ENCODE data around the gene CLCN4. TPM values are rescaled to one million over a fixed set of nuclear protein-coding genes. Genes with fewer than 3 reads are reported as not detected.

CLCN4 gene
- polyA plus RNA-seq, 12 donors: 6.5 to 17.5 (median 14.1) TPM; not detected in 1

DNA sequence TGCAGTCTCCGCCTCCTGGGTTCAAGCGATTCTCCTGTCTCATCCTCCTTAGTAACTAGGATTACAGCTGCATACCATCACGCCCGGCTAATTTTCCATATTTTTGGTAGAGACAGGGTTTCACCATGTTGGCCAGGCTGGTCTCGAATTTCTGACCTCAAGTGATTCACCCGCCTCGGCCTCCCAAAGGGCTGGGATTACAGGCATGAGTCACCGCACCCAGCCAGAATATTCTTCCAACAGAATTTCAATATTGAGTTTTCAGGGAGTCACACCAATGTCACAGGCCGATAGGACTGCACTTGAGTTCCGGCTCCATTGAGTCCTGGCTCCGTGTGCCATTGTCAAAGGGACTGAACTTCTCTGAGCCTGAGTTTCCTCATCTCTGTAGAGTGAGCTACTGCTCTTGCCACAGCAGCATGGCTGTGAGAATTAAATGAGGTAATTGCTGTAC, 82.9 kb downstream of the CLCN4 start:
- DNase-seq: no peak

DNA sequence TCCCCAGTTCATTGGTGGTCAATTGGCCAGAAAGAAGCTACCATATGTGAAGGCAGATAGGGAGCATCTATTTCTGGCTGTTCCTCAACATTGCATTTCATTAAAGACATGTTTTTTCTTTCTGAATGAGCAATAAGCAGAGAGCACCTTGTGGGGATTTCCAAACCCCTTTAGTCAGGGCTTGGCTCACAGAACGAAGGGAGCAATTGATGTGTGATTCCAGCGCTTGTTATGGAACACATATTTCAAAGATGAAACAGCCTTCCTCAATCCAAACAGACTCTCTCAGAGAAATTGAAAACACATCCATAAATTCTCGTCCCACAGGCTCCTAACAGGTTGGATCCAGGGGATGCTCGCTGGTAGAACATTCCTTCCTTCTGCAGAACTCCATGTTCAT, 84.1 kb downstream of the CLCN4 start:
- DNase-seq: peak; percentile 53

DNA sequence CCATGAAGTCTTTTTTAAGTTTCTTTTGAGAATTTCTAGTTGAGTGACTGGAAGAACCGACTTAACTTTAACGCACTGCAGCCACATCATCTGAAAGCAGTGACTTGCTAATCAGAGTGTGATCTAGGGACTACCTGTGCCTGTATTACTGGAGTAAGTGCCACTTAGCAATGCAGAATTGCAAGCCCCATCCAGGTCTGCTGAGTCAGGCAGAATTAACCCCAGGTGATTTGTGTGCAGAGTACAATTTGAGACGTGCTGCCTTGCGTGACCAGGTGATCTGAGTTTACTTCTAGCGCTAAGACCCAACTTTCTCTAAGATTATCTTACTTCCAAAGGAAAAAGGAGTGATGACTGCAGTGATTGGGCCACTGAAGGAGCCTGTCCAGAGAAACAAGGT, 85.3 kb downstream of the CLCN4 start:
- DNase-seq: no peak

DNA sequence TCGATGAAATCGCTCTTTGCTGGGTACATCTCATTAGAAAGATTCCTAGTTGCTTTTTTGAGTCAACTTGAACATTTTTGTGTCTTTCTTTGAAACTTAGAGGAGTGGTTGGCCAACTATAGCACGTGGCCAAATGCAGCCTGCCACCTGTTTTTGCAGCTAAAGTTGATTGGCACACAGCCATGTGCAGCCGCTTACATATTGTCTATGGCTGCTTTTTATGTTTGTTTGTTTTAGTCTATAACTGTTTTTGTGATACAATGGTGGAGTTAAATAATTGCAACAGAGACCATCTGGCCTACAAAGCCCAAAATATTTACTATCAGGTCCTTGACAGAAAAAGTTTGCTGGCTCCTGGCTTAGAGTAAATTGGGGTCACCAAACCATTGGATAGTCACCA, 86.3 kb downstream of the CLCN4 start:
- no peak for DNase-seq

DNA sequence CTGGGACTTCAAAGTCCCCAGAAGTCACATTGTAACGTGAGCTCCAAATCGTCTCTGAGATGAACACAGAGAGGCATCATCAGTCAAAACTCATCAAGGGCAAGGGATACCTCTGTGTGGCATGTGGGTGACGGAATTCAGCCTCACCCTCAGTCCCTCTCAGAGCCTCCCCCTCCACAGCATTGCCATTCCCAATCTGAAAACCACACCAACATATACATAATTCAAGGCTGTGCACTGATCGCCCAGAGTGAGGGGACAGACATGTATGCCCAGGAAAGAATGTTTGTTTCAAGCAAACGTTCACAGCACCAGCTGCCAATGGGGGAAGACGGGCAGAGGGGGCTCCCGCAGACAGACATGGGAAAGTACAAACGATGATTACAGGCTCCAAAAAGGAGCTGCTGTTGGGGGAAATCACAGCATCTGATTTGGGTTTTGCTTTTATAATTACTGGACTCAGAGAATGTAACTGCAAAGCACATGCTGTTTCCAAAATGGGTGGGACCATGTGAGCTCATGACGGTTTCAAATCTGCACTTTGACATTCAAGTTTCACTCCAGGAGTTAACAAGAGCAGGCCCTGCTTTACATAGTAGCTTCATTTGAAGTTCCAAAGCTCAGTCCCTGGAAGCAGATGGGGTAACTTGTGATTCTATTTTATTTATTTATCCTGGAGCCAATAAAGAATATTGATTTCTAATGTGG, 88.3 kb downstream of the CLCN4 start:
- DNase-seq: no peak

DNA sequence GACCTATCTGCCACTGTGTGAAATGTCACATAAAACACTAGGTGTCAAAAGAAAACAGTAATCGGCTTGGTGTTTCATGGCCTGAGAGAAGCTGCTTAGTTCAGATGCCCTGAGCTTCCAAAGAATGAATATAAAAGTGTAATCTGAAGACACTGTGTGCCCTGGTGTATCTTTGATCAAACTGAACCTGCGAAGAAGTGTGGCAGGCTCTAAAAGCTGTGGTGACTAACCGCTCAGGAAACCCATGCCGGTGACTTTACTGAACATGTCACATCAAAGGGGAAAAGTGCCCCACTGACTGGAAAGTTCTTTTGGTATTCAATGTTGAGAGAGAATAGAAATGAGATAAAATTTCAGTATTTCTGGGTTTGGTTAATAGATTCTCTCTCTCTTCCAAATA, 89.1 kb downstream of the CLCN4 start:
- DNase-seq: no peak

DNA sequence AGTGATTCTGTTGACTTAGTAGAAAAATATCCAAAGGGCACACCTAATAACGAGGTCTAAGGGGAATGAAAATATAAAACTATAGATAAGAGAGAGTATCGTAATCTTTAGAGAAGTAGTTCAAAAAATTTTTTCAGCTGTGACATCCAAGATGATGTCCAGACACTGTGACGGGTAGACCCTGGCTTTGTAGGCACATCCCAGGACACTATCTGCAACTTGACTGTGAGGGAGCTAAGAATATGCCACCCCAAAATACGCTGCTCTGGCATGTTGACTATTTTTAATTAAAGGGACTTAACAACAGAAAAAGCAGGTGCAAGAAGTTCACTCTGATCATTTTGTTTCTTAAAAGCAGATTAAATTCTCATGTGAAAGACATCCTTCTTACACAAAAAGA, 89.5 kb downstream of the CLCN4 start:
- no peak for DNase-seq

DNA sequence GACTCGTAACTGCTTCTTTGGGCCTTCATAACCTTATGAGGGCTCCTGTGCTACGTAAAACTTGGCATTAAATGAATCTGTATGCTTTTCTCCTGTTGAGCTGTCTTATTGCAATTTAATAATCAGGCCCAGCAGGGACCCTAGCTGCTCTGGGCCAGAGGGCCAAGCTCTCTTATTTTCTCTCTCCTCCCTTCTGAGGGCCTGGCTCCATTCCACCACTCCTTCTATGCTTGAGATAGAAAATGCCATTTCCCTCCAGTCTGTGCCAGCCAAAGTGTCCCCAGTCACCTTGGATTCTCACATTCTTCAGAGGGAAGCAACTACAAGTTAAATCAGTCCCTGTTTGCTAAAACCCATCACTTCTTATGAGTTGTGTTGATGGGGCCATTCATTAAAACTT, 90.1 kb downstream of the CLCN4 start:
- no peak for DNase-seq

DNA sequence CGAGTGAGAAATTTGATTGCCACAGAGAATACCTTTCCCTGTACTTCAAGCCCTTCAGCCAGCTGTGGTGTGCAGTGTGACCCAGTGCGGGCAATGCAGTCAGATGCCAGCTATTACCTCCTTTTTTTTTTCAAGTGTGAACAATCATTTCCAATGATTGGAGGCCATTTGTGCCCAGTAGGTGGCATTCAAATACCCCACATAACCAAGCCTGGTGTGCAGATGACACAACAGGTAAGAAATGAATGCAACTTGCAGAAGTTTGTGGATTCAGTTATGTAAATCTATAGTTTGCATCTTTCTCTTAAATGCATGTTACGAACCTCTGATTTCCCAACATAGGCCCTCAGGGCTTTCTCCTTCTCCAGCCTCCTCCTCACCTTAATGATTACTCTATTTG, 98.0 kb downstream of the CLCN4 start:
- no peak for DNase-seq

DNA sequence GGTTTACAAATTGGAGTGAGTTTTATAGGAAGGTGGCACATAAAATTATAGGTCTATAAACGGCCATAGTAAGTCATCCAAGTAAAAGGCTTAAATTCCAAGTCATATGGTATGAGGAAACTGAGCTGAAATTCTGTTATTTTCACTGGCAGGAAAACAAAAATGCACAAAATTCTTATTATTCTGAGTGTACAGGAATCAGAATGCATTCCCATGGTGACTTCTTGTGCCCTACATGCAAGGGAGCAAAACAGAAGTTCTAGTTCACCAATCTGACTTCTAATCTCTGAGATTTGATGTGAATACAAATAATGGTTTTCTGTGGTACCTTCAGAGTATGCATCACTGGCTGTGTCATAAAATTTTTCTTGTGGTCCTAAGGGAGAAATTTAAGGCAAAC, 102.9 kb downstream of the CLCN4 start:
- no peak for DNase-seq

DNA sequence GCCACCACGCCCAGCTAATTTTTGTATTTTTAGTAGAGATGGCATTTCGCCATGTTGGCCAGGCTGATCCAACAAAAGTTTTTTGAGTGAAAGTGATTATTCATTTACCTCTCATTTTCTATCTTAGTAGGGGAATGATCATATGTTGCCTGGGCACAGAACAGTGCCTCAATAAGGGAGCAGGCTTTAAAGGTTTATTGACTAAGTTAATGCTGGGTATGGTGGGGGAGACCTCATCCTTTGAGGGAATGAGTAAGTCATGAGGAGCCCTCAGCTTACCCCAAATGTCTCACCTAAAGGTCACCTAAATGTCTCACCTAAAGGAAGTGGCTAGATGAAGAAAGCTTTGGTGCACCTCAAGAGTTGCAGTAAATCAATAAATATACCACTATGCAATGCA, 109.0 kb downstream of the CLCN4 start:
- DNase-seq: no peak

DNA sequence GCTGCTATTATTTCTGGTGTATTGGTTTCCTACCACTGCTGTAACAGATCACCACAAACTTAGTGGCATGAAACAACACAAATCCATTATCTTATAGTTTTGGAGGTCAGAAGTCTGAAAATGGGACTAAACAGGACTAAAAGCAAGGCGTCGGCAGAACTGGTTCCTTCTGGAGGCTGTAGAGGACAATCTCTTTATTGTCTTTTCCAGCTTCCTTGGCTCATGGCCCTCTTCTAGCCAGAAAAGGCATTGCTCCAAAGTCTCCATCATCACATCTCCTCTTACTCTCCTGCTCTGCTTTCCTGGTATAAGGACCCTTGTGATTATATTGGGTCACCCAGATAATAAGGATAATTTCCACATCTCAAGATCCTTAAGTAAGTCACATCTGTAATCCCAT, 121.9 kb downstream of the CLCN4 start:
- DNase-seq: no peak

DNA sequence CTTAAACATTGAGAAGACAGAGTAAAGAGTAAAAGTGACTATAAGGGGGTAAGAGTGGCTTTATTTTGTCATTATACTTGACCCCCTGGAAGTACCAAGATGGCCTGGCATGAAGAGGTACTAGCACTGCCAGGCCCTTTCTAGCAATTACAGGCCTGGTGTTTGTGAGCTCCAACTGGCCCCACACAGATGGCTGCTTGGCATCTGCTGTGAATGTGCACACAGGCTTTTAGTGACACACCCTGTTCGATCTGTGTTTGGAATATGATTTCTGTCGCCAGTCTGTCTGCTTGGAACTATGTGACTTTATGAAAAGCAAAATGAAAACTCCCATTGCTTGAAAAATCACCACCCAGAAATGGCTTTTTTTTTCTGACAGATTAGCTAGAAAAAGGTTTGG, 123.3 kb downstream of the CLCN4 start:
- DNase-seq: no peak

DNA sequence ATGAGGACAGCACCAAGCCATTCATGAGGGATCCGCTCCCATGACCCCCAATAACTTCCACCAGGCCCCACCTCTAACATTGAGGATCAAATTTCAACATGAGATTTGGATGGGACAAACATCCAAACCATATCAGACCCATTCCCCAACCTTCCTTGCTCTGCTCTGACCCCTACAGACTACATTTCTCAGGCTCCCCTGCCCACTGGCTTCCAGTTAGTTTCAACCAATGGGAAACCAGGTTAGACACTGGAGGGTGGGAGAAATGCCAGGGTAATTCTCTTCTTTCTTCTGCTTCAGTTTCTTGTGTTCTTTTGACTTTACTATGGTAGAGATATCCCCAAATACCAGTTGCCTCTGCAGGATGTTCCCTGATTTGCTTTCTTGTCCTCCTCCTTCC, 125.7 kb downstream of the CLCN4 start:
- DNase-seq: no peak

DNA sequence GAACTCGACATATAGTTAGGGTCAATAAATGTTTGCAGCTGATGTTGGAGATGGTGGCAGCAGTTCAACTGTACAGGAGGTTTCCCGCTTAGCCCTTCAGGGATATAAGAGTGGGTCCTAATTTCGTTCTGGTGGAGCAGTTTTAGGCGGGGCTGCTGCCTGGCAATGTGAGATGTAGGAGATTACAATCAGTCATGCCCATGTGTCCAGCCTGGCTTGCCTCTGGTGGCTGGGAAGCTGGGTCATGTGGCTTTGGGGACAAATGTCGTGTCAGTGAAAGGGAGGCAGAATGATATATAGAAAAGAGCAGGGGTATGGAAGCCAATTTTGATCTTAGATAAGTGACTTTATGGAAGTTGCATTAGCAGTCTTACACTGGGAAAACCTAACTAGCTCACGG, 129.4 kb downstream of the CLCN4 start:
- DNase-seq: no peak

Other genes starting within 250 kb of the CLCN4 start
- not detected for gene CLDN34, start 189.6 kb upstream of the CLCN4 start, polyA plus RNA-seq (ENCODE audit: insufficient read length in 12 of 12)

Measured in muscle of arm (tissue), 12 donors.